ENCODE results near the gene TARBP1.
"Not testable (repeated sequence)": the region's sequence is repeated elsewhere in the genome, so short reads cannot be mapped to it uniquely, and the experiment has no call there.

Gene TARBP1

GRCh38 chr1:234373064-234373958 lies 105.7 kb downstream of the TARBP1 start, which contains the start of gene COA6:
COA6 (plus strand) TSS chr1:234373456; CDS start chr1:234373467, 11 bp downstream.
- DNase-seq (ENCODE audit: insufficient read length) (peak; percentile 67), FAIRE-seq (peak; percentile 85)
- TF ChIP-seq POLR2A (IDR thresholded peaks at IDR 0.05; ENCODE audit: low read depth, low read length) (peak; percentile 90), TAF1 (IDR thresholded peaks at IDR 0.05; ENCODE audit: borderline replicate concordance, low read depth, low read length) (peak; percentile 66), POLR2AphosphoS5 (IDR thresholded peaks at IDR 0.05; ENCODE audit: low read depth, low read length) (peak; percentile 90)

- FAIRE-seq: no peak
- TF ChIP-seq TAF1 (IDR thresholded peaks at IDR 0.05; ENCODE audit: borderline replicate concordance, low read depth, low read length) (no peak), POLR2A (IDR thresholded peaks at IDR 0.05; ENCODE audit: low read depth, low read length) (no peak), POLR2AphosphoS5 (IDR thresholded peaks at IDR 0.05; ENCODE audit: low read depth, low read length) (no peak)
Observed at GRCh38 chr1:234372011-234372757, 106.8 kb downstream of the TARBP1 start.

GRCh38 chr1:234371414-234371813 lies 107.6 kb downstream of the TARBP1 start:
- FAIRE-seq: no peak
- DNase-seq (ENCODE audit: insufficient read length): no peak
- no peak for TF ChIP-seq TAF1 (IDR thresholded peaks at IDR 0.05; ENCODE audit: borderline replicate concordance, low read depth, low read length)
- TF ChIP-seq POLR2A (IDR thresholded peaks at IDR 0.05; ENCODE audit: low read depth, low read length): no peak
- TF ChIP-seq POLR2AphosphoS5 (IDR thresholded peaks at IDR 0.05; ENCODE audit: low read depth, low read length): no peak

More at GRCh38 chr1:234372011-234372757, 106.8 kb downstream of the TARBP1 start:
- DNase-seq (ENCODE audit: insufficient read length): no peak

- FAIRE-seq: no peak
- DNase-seq (ENCODE audit: insufficient read length): no peak
- TF ChIP-seq POLR2A (IDR thresholded peaks at IDR 0.05; ENCODE audit: low read depth, low read length) (no peak), POLR2AphosphoS5 (IDR thresholded peaks at IDR 0.05; ENCODE audit: low read depth, low read length) (no peak), TAF1 (IDR thresholded peaks at IDR 0.05; ENCODE audit: borderline replicate concordance, low read depth, low read length) (no peak)
Observed at GRCh38 chr1:234369784-234370183, 109.2 kb downstream of the TARBP1 start.

- no peak for FAIRE-seq
- no peak for DNase-seq (ENCODE audit: insufficient read length)
- TF ChIP-seq POLR2AphosphoS5 (IDR thresholded peaks at IDR 0.05; ENCODE audit: low read depth, low read length): no peak
- TF ChIP-seq POLR2A (IDR thresholded peaks at IDR 0.05; ENCODE audit: low read depth, low read length): no peak
- TF ChIP-seq TAF1 (IDR thresholded peaks at IDR 0.05; ENCODE audit: borderline replicate concordance, low read depth, low read length): no peak
Observed at GRCh38 chr1:234369033-234369430, 109.9 kb downstream of the TARBP1 start.

- DNase-seq (ENCODE audit: insufficient read length): no peak
- TF ChIP-seq POLR2A (IDR thresholded peaks at IDR 0.05; ENCODE audit: low read depth, low read length) (no peak), TAF1 (IDR thresholded peaks at IDR 0.05; ENCODE audit: borderline replicate concordance, low read depth, low read length) (no peak), POLR2AphosphoS5 (IDR thresholded peaks at IDR 0.05; ENCODE audit: low read depth, low read length) (no peak)
- no peak for FAIRE-seq
Observed at GRCh38 chr1:234368320-234369032, 110.5 kb downstream of the TARBP1 start.

- no peak for TF ChIP-seq TAF1 (IDR thresholded peaks at IDR 0.05; ENCODE audit: borderline replicate concordance, low read depth, low read length)
- TF ChIP-seq POLR2A (IDR thresholded peaks at IDR 0.05; ENCODE audit: low read depth, low read length): no peak
- TF ChIP-seq POLR2AphosphoS5 (IDR thresholded peaks at IDR 0.05; ENCODE audit: low read depth, low read length): no peak
- DNase-seq (ENCODE audit: insufficient read length): no peak
- no peak for FAIRE-seq
Observed at GRCh38 chr1:234362558-234362957, 116.4 kb downstream of the TARBP1 start.

GRCh38 chr1:234361102-234361603 lies 117.8 kb downstream of the TARBP1 start:
- FAIRE-seq: no peak

GRCh38 chr1:234357831-234358230 lies 121.1 kb downstream of the TARBP1 start:
- TF ChIP-seq POLR2AphosphoS5 (IDR thresholded peaks at IDR 0.05; ENCODE audit: low read depth, low read length): no peak
- no peak for TF ChIP-seq TAF1 (IDR thresholded peaks at IDR 0.05; ENCODE audit: borderline replicate concordance, low read depth, low read length)
- no peak for TF ChIP-seq POLR2A (IDR thresholded peaks at IDR 0.05; ENCODE audit: low read depth, low read length)
- DNase-seq (ENCODE audit: insufficient read length) (no peak), FAIRE-seq (no peak)

More at GRCh38 chr1:234361102-234361603, 117.8 kb downstream of the TARBP1 start:
- TF ChIP-seq TAF1 (IDR thresholded peaks at IDR 0.05; ENCODE audit: borderline replicate concordance, low read depth, low read length) (no peak), POLR2A (IDR thresholded peaks at IDR 0.05; ENCODE audit: low read depth, low read length) (no peak), POLR2AphosphoS5 (IDR thresholded peaks at IDR 0.05; ENCODE audit: low read depth, low read length) (no peak)
- DNase-seq (ENCODE audit: insufficient read length): no peak

- DNase-seq (ENCODE audit: insufficient read length): not testable (repeated sequence)
- FAIRE-seq: peak; percentile 14
- 0 out of 2 replicates have a peak, but pooled peaks have one; percentile 49 for TF ChIP-seq POLR2A (IDR thresholded peaks at IDR 0.05; ENCODE audit: low read depth, low read length)
- TF ChIP-seq POLR2AphosphoS5 (IDR thresholded peaks at IDR 0.05; ENCODE audit: low read depth, low read length): peak; percentile 35; the same call in 1 of the 2 replicates
Observed at GRCh38 chr1:234356615-234357269, 122.2 kb downstream of the TARBP1 start.

Data from GM12892 (cell line).